Lower leg skin (tissue), 3 donors: Measurements from ENCODE around the gene POU2AF1.

Experiments used
- CTCF ChIP-seq, 3 donors: fragments of 450-650 bp; IDR thresholded peaks; one replicate each; pipeline ENCODE4 v1.5.1; 2016; ENCODE audit warnings: antibody characterized with exemption in 3 of 3, mild to moderate bottlenecking in 3 of 3, moderate library complexity in 2 of 3
- POLR2A ChIP-seq, 2 donors: fragments of 450-650 bp; IDR thresholded peaks; one replicate each; pipeline ENCODE4 v1.6.1; 2016 to 2017; ENCODE audit warnings: antibody characterized with exemption in 2 of 2, mild to moderate bottlenecking in 1 of 2, moderate library complexity in 1 of 2

GRCh38 chr11:111305162-111305802 is 73.8 kb downstream of the POU2AF1 start:
- TF ChIP-seq CTCF (IDR thresholded peaks at IDR 0.05) (no peak), POLR2A (IDR thresholded peaks at IDR 0.05) (no peak)
